Measurements from ENCODE around the gene ST3GAL2. TPM values are rescaled to one million over a fixed set of nuclear protein-coding genes. Genes with fewer than 3 reads are reported as not detected.

Gene ST3GAL2
- total and polyA plus RNA-seq, 4 donors = 8.4 to 37.0 (median 30.5) TPM

- no peak for TF ChIP-seq CTCF (IDR thresholded peaks at IDR 0.05; ENCODE audit: control extremely low read depth, extremely low read depth)
- H3K27me3 ChIP-seq (ENCODE audit: control insufficient read depth in 3 of 3, insufficient read depth in 3 of 3, low read length in 2 of 3) = no peaks in the 10 kb centered on the region
- no peaks in the 10 kb centered on the region for H3K36me3 ChIP-seq (ENCODE audit: control insufficient read depth in 4 of 4, insufficient read depth in 4 of 4, low read length in 4 of 4)
- no peak overlapping the region for H3K4me3 ChIP-seq
- DNase-seq = no peak
- no peaks in the 10 kb centered on the region for H3K9me3 ChIP-seq (ENCODE audit: control insufficient read depth in 4 of 4, insufficient read depth in 3 of 4, low read length in 3 of 4)
- no peak for ATAC-seq (ENCODE audit: insufficient read depth, low FRiP score)
- H3K27ac ChIP-seq (ENCODE audit: low read depth in 1 of 2, low read length in 1 of 2) = no peak overlapping the region
- no peaks in the 10 kb centered on the region for H3K4me1 ChIP-seq (ENCODE audit: control insufficient read depth in 5 of 5, insufficient read depth in 5 of 5, low read length in 5 of 5)
- WGBS, 2 donors = 93 to 94% methylated on average over 6 of the region's 6 CpGs
- H3K9ac ChIP-seq (ENCODE audit: insufficient read depth in 1 of 2, low read length in 2 of 2) = no peak overlapping the region
These were observed 9.2 kb upstream of the ST3GAL2 start for GRCh38 chr16:70448075-70448474.

DNA sequence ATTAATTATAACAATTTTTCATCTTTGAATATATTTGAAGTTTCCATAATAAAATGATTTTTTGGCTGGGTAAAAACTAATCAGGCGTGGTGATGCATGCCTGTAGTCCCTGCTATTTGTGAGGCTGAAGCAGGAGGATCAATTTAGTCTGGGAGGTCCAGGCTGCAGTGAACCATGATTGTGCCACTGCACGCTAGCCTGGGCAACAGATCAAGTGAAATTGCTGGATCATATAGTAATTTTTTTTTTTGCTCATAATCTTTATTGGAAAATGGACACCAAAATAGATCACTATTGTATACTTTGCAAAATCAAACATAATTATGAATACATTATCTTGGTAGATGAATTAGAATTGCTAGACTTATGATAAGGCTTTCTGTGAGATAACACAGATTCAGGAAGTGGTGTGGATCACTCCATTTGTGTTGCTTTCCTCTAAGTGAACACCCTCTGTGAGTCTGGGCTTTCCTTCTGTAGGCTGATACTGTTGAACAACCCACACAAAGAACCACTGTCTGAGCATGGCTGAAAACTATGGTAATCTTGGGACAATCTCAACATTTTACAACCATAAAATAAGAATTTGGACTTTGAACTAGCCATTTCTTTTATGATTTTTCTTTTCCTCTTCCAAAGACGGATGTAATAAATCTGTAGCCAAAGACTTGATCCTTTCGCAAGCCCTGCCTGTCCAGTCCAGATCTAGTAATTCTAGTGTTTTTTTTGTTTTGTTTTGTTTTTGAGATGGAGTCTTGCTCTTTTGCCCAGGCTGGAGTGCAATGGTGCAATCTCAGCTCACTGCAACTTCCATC lies 5.6 kb upstream of the ST3GAL2 start:
- Histone ChIP-seq H3K36me3 (ENCODE audit: control insufficient read depth in 4 of 4, insufficient read depth in 4 of 4, low read length in 4 of 4) (no peaks in the 10 kb centered on the region), H3K4me1 (ENCODE audit: control insufficient read depth in 5 of 5, insufficient read depth in 5 of 5, low read length in 5 of 5) (peaks cover 0 to 7% (median 0%) of the 10 kb centered on the region in 5 donors), H3K9ac (ENCODE audit: insufficient read depth in 1 of 2, low read length in 2 of 2) (no peak overlapping the region), H3K27me3 (ENCODE audit: control insufficient read depth in 3 of 3, insufficient read depth in 3 of 3, low read length in 2 of 3) (no peaks in the 10 kb centered on the region), H3K4me3 (no peak overlapping the region), H3K27ac (ENCODE audit: low read depth in 1 of 2, low read length in 1 of 2) (no peak overlapping the region), H3K9me3 (ENCODE audit: control insufficient read depth in 4 of 4, insufficient read depth in 3 of 4, low read length in 3 of 4) (no peaks in the 10 kb centered on the region)
- DNase-seq (no peak), ATAC-seq (ENCODE audit: insufficient read depth, low FRiP score) (no peak)
- TF ChIP-seq CTCF (IDR thresholded peaks at IDR 0.05; ENCODE audit: control extremely low read depth, extremely low read depth) = no peak
- 84% methylated on average over 4 of the region's 4 CpGs for WGBS, 2 donors

GRCh38 chr16:70442344-70442743 lies 3.4 kb upstream of the ST3GAL2 start:
- H3K4me1 ChIP-seq (ENCODE audit: control insufficient read depth in 5 of 5, insufficient read depth in 5 of 5, low read length in 5 of 5) = peaks cover 0 to 14% (median 0%) of the 10 kb centered on the region in 5 donors
- no peak overlapping the region for H3K4me3 ChIP-seq
- no peak overlapping the region for H3K27ac ChIP-seq (ENCODE audit: low read depth in 1 of 2, low read length in 1 of 2)
- no peaks in the 10 kb centered on the region for H3K9me3 ChIP-seq (ENCODE audit: control insufficient read depth in 4 of 4, insufficient read depth in 3 of 4, low read length in 3 of 4)
- H3K9ac ChIP-seq (ENCODE audit: insufficient read depth in 1 of 2, low read length in 2 of 2) = no peak overlapping the region
- WGBS, 2 donors = 93 to 96% methylated on average over 7 of the region's 7 CpGs
- no peak for ATAC-seq (ENCODE audit: insufficient read depth, low FRiP score)
- TF ChIP-seq CTCF (IDR thresholded peaks at IDR 0.05; ENCODE audit: control extremely low read depth, extremely low read depth) = no peak
- DNase-seq = no peak
- peaks cover 0 to 3% (median 0%) of the 10 kb centered on the region in 4 donors for H3K36me3 ChIP-seq (ENCODE audit: control insufficient read depth in 4 of 4, insufficient read depth in 4 of 4, low read length in 4 of 4)
- no peaks in the 10 kb centered on the region for H3K27me3 ChIP-seq (ENCODE audit: control insufficient read depth in 3 of 3, insufficient read depth in 3 of 3, low read length in 2 of 3)

All from lung (tissue), 12 donors.